K562 (cell line): ENCODE data around the gene KRTAP29-1.
A peak's percentile ranks its signal among the peaks of the same experiment; 100 is the strongest.

ENCODE experiments used
- BDP1 ChIP-seq: IDR thresholded peaks from 3 replicates; pipeline ENCODE4 v1.6.1; 2011; ENCODE audit not compliant: insufficient read length, insufficient read depth
- CEBPB ChIP-seq: fragments of 450-650 bp; IDR thresholded peaks from 2 replicates; pipeline ENCODE4 v1.6.1; 2016; ENCODE audit warnings: missing genetic modification characterization, missing compliant biosample characterization
- FOXA1 ChIP-seq: fragments of 450-650 bp; IDR thresholded peaks from 2 replicates; pipeline ENCODE4 v1.6.1; 2016; ENCODE audit warnings: mild to moderate bottlenecking, borderline replicate concordance
- FUS ChIP-seq: fragments of 200-400 bp; formaldehyde crosslinking; optimal IDR thresholded peaks from 2 replicates; pipeline ENCODE3; 2017; ENCODE audit warnings: low read depth, low read length
- GABPA ChIP-seq: fragments of 200-800 bp; sonication (Bioruptor generic); conservative IDR thresholded peaks from 2 replicates; pipeline ENCODE4 v1.6.1; 2016; ENCODE audit warnings: low read depth, missing genetic modification characterization, missing compliant biosample characterization
- MEF2A ChIP-seq: IDR thresholded peaks from 2 replicates; pipeline ENCODE4 v1.6.1; 2011; ENCODE audit warnings: low read depth, mild to moderate bottlenecking, low read length, moderate library complexity; ENCODE audit not compliant: control insufficient read depth
- POLR2AphosphoS5 ChIP-seq: IDR thresholded peaks from 2 replicates; pipeline ENCODE4 v1.6.1; 2011; ENCODE audit warnings: mild to moderate bottlenecking, low read depth, low read length, moderate library complexity; ENCODE audit not compliant: control insufficient read depth, insufficient read depth
- PTBP1 ChIP-seq: fragments of 200-400 bp; formaldehyde crosslinking; IDR thresholded peaks from 2 replicates; pipeline ENCODE4 v1.6.1; 2017; ENCODE audit warnings: low read depth, low read length
- TCF7 ChIP-seq: sonication (generic); IDR thresholded peaks from 2 replicates; pipeline ENCODE4 v1.6.1; 2016; ENCODE audit warnings: antibody characterized with exemption, borderline replicate concordance
- ZC3H4 ChIP-seq: sonication (generic); formaldehyde crosslinking; IDR thresholded peaks from 2 replicates; pipeline ENCODE4 v1.9.0; 2021; ENCODE audit warnings: missing genetic modification reagents, borderline replicate concordance
- TF ChIP-seq, protein P1 (sequence below), 3 experiments: IDR thresholded peaks in 2 of 3; conservative IDR thresholded peaks in 1 of 3; 2 replicates each; pipeline ENCODE4 v1.5.1; 2011 to 2012; ENCODE audit warnings: low read length in 3 of 3, mild to moderate bottlenecking in 3 of 3, control low read depth in 2 of 3, improper control_type of control experiment in 1 of 3, inconsistent platforms in 1 of 3, low read depth in 1 of 3, mixed read lengths in 1 of 3, moderate library complexity in 1 of 3; ENCODE audit not compliant: insufficient read depth in 2 of 3
- TF ChIP-seq, protein P2 (sequence below), 2 experiments: fragments of 450-650 bp in 1 of 2; IDR thresholded peaks; 2 replicates each; pipeline ENCODE4 v1.6.1; 2011 to 2017; ENCODE audit warnings: low read depth in 2 of 2, antibody characterized with exemption in 1 of 2, borderline replicate concordance in 1 of 2, low read length in 1 of 2, mild to moderate bottlenecking in 1 of 2, mixed read lengths in 1 of 2; ENCODE audit not compliant: control insufficient read depth in 1 of 2
- TF ChIP-seq, protein P3 (sequence below): fragments of 250-450 bp; sonication (Bioruptor Pico); IDR thresholded peaks from 2 replicates; pipeline ENCODE4 v1.8.0; 2022; ENCODE audit warnings: moderate library complexity, mild to moderate bottlenecking, inconsistent platforms
- TF ChIP-seq, protein P4 (sequence below), 2 experiments: fragments of 450-650 bp in 1 of 2; sonication (generic) in 1 of 2; formaldehyde crosslinking in 1 of 2; IDR thresholded peaks in 1 of 2; conservative IDR thresholded peaks in 1 of 2; 2 replicates each; pipeline versions ENCODE4 v1.6.1 to v1.8.1; 2016 to 2023; ENCODE audit warnings: mild to moderate bottlenecking in 2 of 2, moderate library complexity in 2 of 2, inconsistent platforms in 1 of 2, missing genetic modification reagents in 1 of 2

DNA sequence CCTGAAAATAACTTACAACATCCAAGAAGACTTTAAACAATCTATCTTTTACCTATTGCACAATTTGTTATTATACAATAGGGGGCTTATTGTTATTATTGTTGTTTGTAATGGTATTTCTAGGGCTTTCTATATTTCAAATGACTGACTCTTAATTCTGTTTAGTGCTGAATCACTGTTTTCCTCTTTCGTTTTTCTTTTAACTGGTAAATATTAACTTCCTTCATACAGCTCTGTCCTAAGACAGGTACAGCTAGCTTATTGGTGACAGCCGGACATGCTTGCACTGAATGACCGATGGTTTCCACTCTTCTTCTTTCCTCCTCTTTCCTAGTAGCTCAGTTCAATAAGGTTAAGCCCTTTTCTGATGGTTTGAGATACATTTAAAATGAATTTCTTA, 15.6 kb downstream of the KRTAP29-1 start:
- TF ChIP-seq, protein P1, sequence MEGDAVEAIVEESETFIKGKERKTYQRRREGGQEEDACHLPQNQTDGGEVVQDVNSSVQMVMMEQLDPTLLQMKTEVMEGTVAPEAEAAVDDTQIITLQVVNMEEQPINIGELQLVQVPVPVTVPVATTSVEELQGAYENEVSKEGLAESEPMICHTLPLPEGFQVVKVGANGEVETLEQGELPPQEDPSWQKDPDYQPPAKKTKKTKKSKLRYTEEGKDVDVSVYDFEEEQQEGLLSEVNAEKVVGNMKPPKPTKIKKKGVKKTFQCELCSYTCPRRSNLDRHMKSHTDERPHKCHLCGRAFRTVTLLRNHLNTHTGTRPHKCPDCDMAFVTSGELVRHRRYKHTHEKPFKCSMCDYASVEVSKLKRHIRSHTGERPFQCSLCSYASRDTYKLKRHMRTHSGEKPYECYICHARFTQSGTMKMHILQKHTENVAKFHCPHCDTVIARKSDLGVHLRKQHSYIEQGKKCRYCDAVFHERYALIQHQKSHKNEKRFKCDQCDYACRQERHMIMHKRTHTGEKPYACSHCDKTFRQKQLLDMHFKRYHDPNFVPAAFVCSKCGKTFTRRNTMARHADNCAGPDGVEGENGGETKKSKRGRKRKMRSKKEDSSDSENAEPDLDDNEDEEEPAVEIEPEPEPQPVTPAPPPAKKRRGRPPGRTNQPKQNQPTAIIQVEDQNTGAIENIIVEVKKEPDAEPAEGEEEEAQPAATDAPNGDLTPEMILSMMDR (IDR thresholded peaks at IDR 0.05 in 2 of 3, conservative IDR thresholded peaks at IDR 0.05 in 1 of 3; ENCODE audit: insufficient read depth in 2 of 3, low read depth in 1 of 3, low read length in 3 of 3) = no peak
- no peak for TF ChIP-seq BDP1
- TF ChIP-seq FOXA1 = no peak
- no peak for TF ChIP-seq TCF7
- no peak for TF ChIP-seq ZC3H4
- TF ChIP-seq CEBPB (tag) = peak; percentile 38; the same call in 1 of the 2 replicates
- TF ChIP-seq FUS = no peak
- no peak for TF ChIP-seq PTBP1
- TF ChIP-seq, protein P2, sequence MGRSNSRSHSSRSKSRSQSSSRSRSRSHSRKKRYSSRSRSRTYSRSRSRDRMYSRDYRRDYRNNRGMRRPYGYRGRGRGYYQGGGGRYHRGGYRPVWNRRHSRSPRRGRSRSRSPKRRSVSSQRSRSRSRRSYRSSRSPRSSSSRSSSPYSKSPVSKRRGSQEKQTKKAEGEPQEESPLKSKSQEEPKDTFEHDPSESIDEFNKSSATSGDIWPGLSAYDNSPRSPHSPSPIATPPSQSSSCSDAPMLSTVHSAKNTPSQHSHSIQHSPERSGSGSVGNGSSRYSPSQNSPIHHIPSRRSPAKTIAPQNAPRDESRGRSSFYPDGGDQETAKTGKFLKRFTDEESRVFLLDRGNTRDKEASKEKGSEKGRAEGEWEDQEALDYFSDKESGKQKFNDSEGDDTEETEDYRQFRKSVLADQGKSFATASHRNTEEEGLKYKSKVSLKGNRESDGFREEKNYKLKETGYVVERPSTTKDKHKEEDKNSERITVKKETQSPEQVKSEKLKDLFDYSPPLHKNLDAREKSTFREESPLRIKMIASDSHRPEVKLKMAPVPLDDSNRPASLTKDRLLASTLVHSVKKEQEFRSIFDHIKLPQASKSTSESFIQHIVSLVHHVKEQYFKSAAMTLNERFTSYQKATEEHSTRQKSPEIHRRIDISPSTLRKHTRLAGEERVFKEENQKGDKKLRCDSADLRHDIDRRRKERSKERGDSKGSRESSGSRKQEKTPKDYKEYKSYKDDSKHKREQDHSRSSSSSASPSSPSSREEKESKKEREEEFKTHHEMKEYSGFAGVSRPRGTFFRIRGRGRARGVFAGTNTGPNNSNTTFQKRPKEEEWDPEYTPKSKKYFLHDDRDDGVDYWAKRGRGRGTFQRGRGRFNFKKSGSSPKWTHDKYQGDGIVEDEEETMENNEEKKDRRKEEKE (IDR thresholded peaks at IDR 0.05; ENCODE audit: borderline replicate concordance in 1 of 2, control insufficient read depth in 1 of 2, low read depth in 2 of 2, low read length in 1 of 2) = no peak
- TF ChIP-seq MEF2A = no peak
- TF ChIP-seq GABPA (tag) = no peak
- TF ChIP-seq, protein P3, sequence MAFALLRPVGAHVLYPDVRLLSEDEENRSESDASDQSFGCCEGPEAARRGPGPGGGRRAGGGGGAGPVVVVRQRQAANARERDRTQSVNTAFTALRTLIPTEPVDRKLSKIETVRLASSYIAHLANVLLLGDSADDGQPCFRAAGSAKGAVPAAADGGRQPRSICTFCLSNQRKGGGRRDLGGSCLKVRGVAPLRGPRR (CRISPR knock-in tag) = no peak
- TF ChIP-seq, protein P4, sequence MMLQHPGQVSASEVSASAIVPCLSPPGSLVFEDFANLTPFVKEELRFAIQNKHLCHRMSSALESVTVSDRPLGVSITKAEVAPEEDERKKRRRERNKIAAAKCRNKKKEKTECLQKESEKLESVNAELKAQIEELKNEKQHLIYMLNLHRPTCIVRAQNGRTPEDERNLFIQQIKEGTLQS (IDR thresholded peaks at IDR 0.05) = no peak
- TF ChIP-seq, protein P4 (CRISPR knock-in tag; conservative IDR thresholded peaks at IDR 0.05) = no peak
- no peak for TF ChIP-seq POLR2AphosphoS5
